Measurements from ENCODE around the gene SH3RF3. TPM values are rescaled to one million over a fixed set of nuclear protein-coding genes. Genes with fewer than 3 reads are reported as not detected.

SH3RF3 gene
- total RNA-seq, 1 experiment from 2014 or later = not detected

- Histone ChIP-seq H3K27me3 (ENCODE audit: insufficient read depth, low read length) (no peaks in the 10 kb centered on the region), H3K36me3 (ENCODE audit: control insufficient read depth in 1 of 2, insufficient read depth in 2 of 2, low read length in 2 of 2) (no peaks in the 10 kb centered on the region), H3K4me1 (ENCODE audit: control insufficient read depth in 1 of 2, insufficient read depth in 2 of 2, low read length in 2 of 2) (no peaks in the 10 kb centered on the region), H3K9ac (ENCODE audit: low read length) (no peak overlapping the region), H3K79me2 (ENCODE audit: insufficient read depth, low read length) (no peaks in the 10 kb centered on the region), H3K27ac (ENCODE audit: low read depth, low read length) (no peak overlapping the region), H3K4me3 (replicated peaks in 1 of 2; ENCODE audit: low read depth in 1 of 2, low read length in 2 of 2) (no peak overlapping the region), H3K9me2 (ENCODE audit: insufficient read depth) (no peaks in the 10 kb centered on the region), H3K4me2 (ENCODE audit: low read length) (no peak overlapping the region), H4K20me1 (ENCODE audit: insufficient read depth) (no peaks in the 10 kb centered on the region), H3K9me3 (ENCODE audit: control insufficient read depth in 1 of 2, insufficient read depth in 1 of 2, low read depth in 1 of 2, low read length in 2 of 2) (no peaks in the 10 kb centered on the region), H2AFZ (ENCODE audit: low read depth, low read length, poor library complexity, severe bottlenecking) (no peak overlapping the region)
- no TSS peak for BruUV-seq (replicated peaks)
- intact Hi-C loops (cut with micrococcal nuclease) = no loop called here
- POLR2A ChIA-PET = no interaction called here
- no peak for TF ChIP-seq SRF (IDR thresholded peaks at IDR 0.05; ENCODE audit: low read depth)
- no peak for TF ChIP-seq TCF7L2 (IDR thresholded peaks at IDR 0.05; ENCODE audit: borderline replicate concordance, extremely low read depth, insufficient read depth, insufficient read length)
- TF ChIP-seq ELF1 (IDR thresholded peaks at IDR 0.05; ENCODE audit: borderline replicate concordance, low read depth) = no peak
- no peak for TF ChIP-seq JUND (IDR thresholded peaks at IDR 0.05)
- TF ChIP-seq RAD21 (IDR thresholded peaks at IDR 0.05; ENCODE audit: low read depth) = no peak
- TF ChIP-seq ZNF274 (IDR thresholded peaks at IDR 0.05; ENCODE audit: low read depth, low read length) = no peak
- no peak for TF ChIP-seq SIN3A (IDR thresholded peaks at IDR 0.05; ENCODE audit: low read depth)
- TF ChIP-seq, protein P1, sequence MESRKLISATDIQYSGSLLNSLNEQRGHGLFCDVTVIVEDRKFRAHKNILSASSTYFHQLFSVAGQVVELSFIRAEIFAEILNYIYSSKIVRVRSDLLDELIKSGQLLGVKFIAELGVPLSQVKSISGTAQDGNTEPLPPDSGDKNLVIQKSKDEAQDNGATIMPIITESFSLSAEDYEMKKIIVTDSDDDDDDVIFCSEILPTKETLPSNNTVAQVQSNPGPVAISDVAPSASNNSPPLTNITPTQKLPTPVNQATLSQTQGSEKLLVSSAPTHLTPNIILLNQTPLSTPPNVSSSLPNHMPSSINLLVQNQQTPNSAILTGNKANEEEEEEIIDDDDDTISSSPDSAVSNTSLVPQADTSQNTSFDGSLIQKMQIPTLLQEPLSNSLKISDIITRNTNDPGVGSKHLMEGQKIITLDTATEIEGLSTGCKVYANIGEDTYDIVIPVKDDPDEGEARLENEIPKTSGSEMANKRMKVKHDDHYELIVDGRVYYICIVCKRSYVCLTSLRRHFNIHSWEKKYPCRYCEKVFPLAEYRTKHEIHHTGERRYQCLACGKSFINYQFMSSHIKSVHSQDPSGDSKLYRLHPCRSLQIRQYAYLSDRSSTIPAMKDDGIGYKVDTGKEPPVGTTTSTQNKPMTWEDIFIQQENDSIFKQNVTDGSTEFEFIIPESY (IDR thresholded peaks at IDR 0.05; ENCODE audit: extremely low read depth, insufficient replicate concordance, low read length) = no peak
- TF ChIP-seq, protein P2, sequence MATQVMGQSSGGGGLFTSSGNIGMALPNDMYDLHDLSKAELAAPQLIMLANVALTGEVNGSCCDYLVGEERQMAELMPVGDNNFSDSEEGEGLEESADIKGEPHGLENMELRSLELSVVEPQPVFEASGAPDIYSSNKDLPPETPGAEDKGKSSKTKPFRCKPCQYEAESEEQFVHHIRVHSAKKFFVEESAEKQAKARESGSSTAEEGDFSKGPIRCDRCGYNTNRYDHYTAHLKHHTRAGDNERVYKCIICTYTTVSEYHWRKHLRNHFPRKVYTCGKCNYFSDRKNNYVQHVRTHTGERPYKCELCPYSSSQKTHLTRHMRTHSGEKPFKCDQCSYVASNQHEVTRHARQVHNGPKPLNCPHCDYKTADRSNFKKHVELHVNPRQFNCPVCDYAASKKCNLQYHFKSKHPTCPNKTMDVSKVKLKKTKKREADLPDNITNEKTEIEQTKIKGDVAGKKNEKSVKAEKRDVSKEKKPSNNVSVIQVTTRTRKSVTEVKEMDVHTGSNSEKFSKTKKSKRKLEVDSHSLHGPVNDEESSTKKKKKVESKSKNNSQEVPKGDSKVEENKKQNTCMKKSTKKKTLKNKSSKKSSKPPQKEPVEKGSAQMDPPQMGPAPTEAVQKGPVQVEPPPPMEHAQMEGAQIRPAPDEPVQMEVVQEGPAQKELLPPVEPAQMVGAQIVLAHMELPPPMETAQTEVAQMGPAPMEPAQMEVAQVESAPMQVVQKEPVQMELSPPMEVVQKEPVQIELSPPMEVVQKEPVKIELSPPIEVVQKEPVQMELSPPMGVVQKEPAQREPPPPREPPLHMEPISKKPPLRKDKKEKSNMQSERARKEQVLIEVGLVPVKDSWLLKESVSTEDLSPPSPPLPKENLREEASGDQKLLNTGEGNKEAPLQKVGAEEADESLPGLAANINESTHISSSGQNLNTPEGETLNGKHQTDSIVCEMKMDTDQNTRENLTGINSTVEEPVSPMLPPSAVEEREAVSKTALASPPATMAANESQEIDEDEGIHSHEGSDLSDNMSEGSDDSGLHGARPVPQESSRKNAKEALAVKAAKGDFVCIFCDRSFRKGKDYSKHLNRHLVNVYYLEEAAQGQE (IDR thresholded peaks at IDR 0.05; ENCODE audit: low read depth) = no peak
- no peak for TF ChIP-seq EGR1 (IDR thresholded peaks at IDR 0.05; ENCODE audit: low read depth)
- TF ChIP-seq ZFX (IDR thresholded peaks at IDR 0.05) = no peak
- TF ChIP-seq YY1 (IDR thresholded peaks at IDR 0.05; ENCODE audit: extremely low read depth, insufficient replicate concordance, low read depth, low read length) = no peak
- no peak for TF ChIP-seq SP1 (IDR thresholded peaks at IDR 0.05; ENCODE audit: low read depth)
- TF ChIP-seq MAX (IDR thresholded peaks at IDR 0.05) = no peak
- TF ChIP-seq POLR2AphosphoS5 (IDR thresholded peaks at IDR 0.05; ENCODE audit: low read depth, low read length) = no peak
- no peak for TF ChIP-seq CTCF (IDR thresholded peaks at IDR 0.05 in 2 of 3, conservative IDR thresholded peaks at IDR 0.05 in 1 of 3; ENCODE audit: borderline replicate concordance in 1 of 3, insufficient read depth in 1 of 3, low read depth in 2 of 3, low read length in 2 of 3)
- TF ChIP-seq POLR2A (IDR thresholded peaks at IDR 0.05; ENCODE audit: borderline replicate concordance, extremely low read depth, insufficient read depth, insufficient read length) = no peak
- TF ChIP-seq FOSL1 (IDR thresholded peaks at IDR 0.05; ENCODE audit: low read depth) = no peak
- no peak for TF ChIP-seq ATF3 (IDR thresholded peaks at IDR 0.05)
- RAD21 ChIA-PET (ENCODE audit: low non-redundant PET in 1 of 2, low total read pairs in 2 of 2, uncharacterized antibody in 2 of 2, unreplicated experiment in 2 of 2) = no interaction called here
- CTCF ChIA-PET = no interaction called here
- DNase-seq (ENCODE audit: low read depth, low spot score) (no peak), ATAC-seq (no peak)
These were observed 352.6 kb downstream of the SH3RF3 start for GRCh38 chr2:109481599-109481998.

Data from HCT116 (cell line).